Measurements from ENCODE around the gene ZFP62. TPM values are rescaled to one million over a fixed set of nuclear protein-coding genes. Genes with fewer than 3 reads are reported as not detected.

The ZFP62 gene
- total RNA-seq, 1 donor from 2014 or later = 22.6 TPM

DNA sequence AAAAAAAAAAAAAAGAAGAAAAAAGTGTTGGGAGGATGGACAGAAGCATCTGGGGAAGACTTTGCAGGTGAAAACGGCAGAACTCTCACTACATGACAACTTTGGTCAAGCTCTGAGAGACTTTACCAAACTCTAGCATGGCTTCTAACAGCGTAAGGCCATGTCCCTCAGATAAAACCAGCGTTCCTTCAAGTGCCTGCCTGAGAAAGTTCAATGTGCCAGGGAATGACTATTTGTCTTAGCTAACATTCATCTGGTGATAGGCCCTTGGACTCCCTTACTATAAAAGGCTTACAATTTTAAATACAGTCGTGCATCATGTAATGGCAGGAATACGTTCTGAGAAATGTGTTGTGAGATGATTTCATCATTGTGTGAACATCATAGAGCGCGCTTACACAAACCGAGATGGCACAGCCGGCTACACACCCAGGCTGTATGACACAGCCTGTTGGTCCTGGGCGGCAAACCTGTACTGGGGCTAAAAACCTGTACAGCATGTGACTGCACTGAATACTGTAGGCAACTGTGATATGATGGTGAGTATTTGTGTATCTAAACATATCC lies 14.9 kb upstream of the ZFP62 start:
- H3K27me3 ChIP-seq = no peaks in the 10 kb centered on the region
- no peak overlapping the region for H3K4me3 ChIP-seq
- DNase-seq (no peak), ATAC-seq (no peak)
- TF ChIP-seq CTCF (IDR thresholded peaks at IDR 0.05) = no peak
- intact Hi-C loops (cut with DNase I) = no loop called here
- no peak overlapping the region for H3K27ac ChIP-seq
- H3K36me3 ChIP-seq = no peaks in the 10 kb centered on the region
- H3K9me3 ChIP-seq = no peaks in the 10 kb centered on the region
- H3K4me1 ChIP-seq = peaks cover 6% of the 10 kb centered on the region

DNA sequence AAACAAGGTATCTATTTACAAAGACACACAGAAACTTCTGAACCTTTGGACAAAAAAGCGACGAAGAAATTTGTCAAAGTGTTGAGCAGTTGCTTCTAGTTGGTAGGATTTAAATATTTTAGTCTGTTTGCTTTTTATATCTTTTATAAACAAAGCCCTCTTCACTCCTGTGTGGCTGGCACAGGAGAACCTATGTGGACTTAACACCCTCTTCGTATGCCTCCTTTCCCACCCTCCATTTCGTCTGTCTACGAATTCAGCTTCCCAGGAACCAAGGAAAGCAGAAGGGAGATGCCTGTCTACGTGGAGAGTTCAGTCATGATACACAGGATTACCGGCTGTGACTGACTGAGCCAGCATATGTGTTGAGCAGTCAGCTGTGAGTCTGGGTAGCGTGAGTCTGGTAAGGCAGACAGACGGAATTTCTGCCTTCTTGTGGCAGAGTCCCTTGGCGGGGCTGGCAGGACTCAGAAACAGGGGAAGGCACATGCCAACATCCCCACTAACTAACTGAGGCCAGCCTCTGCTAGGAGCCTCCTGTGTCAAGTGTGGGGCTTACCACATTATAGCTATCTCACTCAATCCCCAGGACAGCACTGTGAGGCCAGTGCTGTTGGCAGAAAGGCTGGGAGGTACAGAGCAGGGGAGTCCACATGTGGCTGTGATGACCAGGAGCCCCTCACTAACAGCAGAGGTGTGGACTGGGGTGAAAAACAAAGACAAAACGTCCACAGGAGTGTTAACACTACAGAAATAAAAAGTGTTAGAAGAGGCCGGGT lies 13.9 kb upstream of the ZFP62 start:
- no peak for TF ChIP-seq CTCF (IDR thresholded peaks at IDR 0.05)
- intact Hi-C loops (cut with DNase I) = no loop called here
- no peak overlapping the region for H3K4me3 ChIP-seq
- H3K4me1 ChIP-seq = peaks cover 6% of the 10 kb centered on the region
- H3K9me3 ChIP-seq = no peaks in the 10 kb centered on the region
- DNase-seq = no peak
- no peak for ATAC-seq
- H3K27ac ChIP-seq = no peak overlapping the region
- no peaks in the 10 kb centered on the region for H3K36me3 ChIP-seq
- H3K27me3 ChIP-seq = no peaks in the 10 kb centered on the region

GRCh38 chr5:180873615-180874520 lies 12.8 kb upstream of the ZFP62 start:
- no peak overlapping the region for H3K4me3 ChIP-seq
- no peak overlapping the region for H3K27ac ChIP-seq

GRCh38 chr5:180872419-180872818 lies 11.3 kb upstream of the ZFP62 start:
- Histone ChIP-seq H3K36me3 (no peaks in the 10 kb centered on the region), H3K27me3 (no peaks in the 10 kb centered on the region), H3K9me3 (no peaks in the 10 kb centered on the region), H3K27ac (no peak overlapping the region), H3K4me1 (peaks cover 6% of the 10 kb centered on the region), H3K4me3 (no peak overlapping the region)
- DNase-seq (no peak), ATAC-seq (no peak)
- intact Hi-C loops (cut with DNase I) = no loop called here
- no peak for TF ChIP-seq CTCF (IDR thresholded peaks at IDR 0.05)

More at GRCh38 chr5:180873615-180874520, 12.8 kb upstream of the ZFP62 start:
- Histone ChIP-seq H3K4me1 (peaks cover 6% of the 10 kb centered on the region), H3K9me3 (no peaks in the 10 kb centered on the region), H3K36me3 (no peaks in the 10 kb centered on the region), H3K27me3 (no peaks in the 10 kb centered on the region)
- intact Hi-C loops (cut with DNase I) = no loop called here
- DNase-seq (no peak), ATAC-seq (peak; percentile 85)
- TF ChIP-seq CTCF (IDR thresholded peaks at IDR 0.05) = no peak

DNA sequence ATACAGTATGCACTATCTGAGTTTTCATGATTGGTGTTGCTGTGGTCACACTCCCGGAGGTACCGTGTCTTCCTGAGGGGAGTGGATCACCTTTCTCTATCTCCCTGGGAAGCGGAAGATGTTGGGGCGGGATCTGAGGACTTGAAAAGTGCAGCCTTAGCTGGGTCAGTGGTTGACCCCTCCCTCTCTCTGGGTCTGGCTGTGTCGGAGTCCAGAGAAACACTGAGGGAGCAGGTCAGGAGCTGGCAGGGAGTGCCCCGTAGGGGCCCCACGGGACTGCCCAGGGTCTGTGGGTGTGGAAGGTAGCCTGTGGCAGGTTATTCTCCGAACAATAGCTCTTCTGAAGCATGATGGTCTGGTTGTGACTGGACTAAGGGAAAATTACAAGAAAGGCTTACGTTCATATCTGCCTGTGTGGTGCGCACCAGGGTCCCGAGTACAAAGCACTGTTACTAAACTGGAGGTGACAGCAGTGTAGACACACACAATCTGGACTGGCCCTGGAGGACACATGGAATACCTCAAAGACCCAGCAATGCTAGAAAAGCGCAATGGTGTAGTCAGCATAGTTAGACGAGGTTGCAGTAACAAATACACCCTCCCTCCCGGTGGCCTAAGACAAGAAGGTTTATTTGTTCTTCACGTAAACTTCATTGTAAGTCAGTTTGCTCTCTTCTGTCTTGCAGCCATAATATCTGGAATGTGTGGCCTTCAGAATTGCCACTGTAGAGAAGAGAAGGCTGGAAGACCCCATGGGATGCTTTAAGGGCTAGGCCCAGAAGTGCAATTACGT lies 9.4 kb upstream of the ZFP62 start:
- Histone ChIP-seq H3K4me1 (peaks cover 6% of the 10 kb centered on the region), H3K9me3 (no peaks in the 10 kb centered on the region), H3K4me3 (no peak overlapping the region), H3K27ac (peak overlapping the region; percentile 47), H3K27me3 (no peaks in the 10 kb centered on the region), H3K36me3 (no peaks in the 10 kb centered on the region)
- no peak for TF ChIP-seq CTCF (IDR thresholded peaks at IDR 0.05)
- ATAC-seq = no peak
- no peak for DNase-seq
- intact Hi-C loops (cut with DNase I) = no loop called here

Data from upper lobe of right lung (tissue), 1 donor.